Fibroblast of the aortic adventitia (primary cell): ENCODE measurements around the gene SEC22C. TPM values are rescaled to one million over a fixed set of nuclear protein-coding genes. Genes with fewer than 3 reads are reported as not detected.
"Not testable (repeated sequence)": the region's sequence is repeated elsewhere in the genome, so short reads cannot be mapped to it uniquely, and the experiment has no call there.

Experiments used
- DNase-seq: peaks from one replicate; pipeline ENCODE4 v3.0.0-alpha.2; 2010; ENCODE audit warnings: low read depth
- H3K4me3 ChIP-seq: 2 replicates; pipeline ENCODE4 v1.5.1; 2011; ENCODE audit warnings: low read depth, mild to moderate bottlenecking, control low read depth, low read length, moderate library complexity
- total RNA-seq: library from RNA; depleted of rRNA; stranded (reverse); fragments of >200 nt; gene quantifications from 2 replicates; pipeline ENCODE4 v1.2.3, GENCODE V29; 2012; ENCODE audit warnings: low replicate concordance
- TF ChIP-seq, protein P1 (sequence below): IDR thresholded peaks from 2 replicates; pipeline ENCODE4 v1.5.1; 2011; ENCODE audit warnings: mild to moderate bottlenecking, low read length, control low read depth, inconsistent platforms; ENCODE audit not compliant: insufficient read depth

The SEC22C gene
- total RNA-seq, 1 donor: 71.9 TPM

DNA sequence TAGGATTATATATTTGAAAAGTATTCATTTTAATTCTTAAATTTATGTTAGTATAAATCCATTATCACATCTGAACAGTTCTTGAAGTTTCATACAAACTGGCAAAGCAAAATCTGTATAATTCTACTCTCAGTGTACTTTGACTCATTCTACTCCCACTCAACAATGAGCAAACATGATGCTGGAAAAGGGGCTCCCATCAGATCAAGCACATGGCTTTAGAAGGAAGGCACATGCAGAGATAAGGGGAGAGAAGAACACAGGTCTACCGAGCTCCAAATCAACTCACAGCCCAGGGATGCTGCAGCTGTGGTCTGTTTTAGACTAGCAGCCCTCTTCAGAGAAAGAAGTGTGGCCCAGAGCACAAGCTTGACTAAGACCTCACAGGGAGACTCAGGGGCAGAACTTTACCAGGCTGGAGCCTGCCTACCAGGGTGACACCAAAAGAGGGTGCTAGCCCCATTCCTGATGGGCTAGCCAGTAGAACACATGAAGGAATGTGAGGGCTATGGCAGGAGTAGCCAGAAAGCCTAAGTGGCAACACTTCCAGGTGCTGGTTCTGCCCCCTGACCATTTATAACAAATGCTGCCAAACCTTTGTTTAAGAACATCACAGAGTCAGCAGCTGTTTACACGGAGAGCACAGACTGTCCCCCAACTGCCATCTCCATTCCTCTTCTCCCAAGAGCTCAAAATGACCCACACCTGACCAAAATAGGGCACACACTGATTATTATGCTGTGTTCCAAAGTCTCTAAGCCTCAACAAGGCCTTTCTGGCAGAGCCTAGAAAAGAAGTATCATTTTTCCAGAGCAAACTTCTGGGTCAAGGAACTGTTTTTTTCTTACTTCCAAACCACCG lies 19.5 kb downstream of the SEC22C start:
- no peak overlapping the region for H3K4me3 ChIP-seq
- no peak for DNase-seq
- TF ChIP-seq, protein P1, sequence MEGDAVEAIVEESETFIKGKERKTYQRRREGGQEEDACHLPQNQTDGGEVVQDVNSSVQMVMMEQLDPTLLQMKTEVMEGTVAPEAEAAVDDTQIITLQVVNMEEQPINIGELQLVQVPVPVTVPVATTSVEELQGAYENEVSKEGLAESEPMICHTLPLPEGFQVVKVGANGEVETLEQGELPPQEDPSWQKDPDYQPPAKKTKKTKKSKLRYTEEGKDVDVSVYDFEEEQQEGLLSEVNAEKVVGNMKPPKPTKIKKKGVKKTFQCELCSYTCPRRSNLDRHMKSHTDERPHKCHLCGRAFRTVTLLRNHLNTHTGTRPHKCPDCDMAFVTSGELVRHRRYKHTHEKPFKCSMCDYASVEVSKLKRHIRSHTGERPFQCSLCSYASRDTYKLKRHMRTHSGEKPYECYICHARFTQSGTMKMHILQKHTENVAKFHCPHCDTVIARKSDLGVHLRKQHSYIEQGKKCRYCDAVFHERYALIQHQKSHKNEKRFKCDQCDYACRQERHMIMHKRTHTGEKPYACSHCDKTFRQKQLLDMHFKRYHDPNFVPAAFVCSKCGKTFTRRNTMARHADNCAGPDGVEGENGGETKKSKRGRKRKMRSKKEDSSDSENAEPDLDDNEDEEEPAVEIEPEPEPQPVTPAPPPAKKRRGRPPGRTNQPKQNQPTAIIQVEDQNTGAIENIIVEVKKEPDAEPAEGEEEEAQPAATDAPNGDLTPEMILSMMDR: no peak

DNA sequence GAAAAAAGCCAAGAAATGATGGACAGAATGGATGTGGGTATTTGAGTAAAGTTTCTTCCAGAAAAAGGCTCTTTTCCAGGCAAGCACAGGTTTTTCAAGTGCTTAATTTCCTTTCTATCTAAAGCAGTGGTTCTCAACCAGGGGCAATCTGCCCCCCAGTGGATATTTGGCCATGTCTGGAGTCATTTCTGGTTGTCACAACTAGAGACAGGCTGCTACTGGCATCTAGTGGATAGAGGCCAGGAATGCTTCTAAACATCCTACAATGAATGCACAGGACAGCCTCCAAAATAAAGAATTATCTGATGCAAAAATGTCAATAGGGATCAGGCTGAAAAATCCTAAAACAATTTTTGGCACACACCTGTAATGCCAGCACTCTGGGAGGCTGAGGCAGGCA lies 23.9 kb downstream of the SEC22C start:
- DNase-seq: no peak
- TF ChIP-seq, protein P1: no peak
- H3K4me3 ChIP-seq: no peak overlapping the region

DNA sequence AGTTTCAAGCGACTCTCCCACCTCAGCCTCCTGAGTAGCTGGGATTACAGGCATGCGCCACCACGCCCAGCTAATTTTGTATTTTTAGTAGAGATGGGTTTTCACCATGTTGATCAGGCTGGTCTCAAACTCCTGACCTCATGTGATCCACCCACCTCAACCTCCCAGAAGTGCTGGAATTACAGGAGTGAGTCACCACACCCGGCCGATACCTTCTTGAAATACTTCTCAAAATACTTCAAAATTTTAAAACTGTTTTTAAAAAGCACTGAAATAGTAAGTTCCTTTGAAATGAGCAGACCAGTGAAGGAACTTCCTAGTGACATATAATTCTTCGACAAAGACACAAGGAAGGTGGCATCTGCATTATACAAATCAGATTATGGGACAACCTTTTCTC lies 24.9 kb downstream of the SEC22C start:
- H3K4me3 ChIP-seq, DNase-seq: not testable (repeated sequence)

DNA sequence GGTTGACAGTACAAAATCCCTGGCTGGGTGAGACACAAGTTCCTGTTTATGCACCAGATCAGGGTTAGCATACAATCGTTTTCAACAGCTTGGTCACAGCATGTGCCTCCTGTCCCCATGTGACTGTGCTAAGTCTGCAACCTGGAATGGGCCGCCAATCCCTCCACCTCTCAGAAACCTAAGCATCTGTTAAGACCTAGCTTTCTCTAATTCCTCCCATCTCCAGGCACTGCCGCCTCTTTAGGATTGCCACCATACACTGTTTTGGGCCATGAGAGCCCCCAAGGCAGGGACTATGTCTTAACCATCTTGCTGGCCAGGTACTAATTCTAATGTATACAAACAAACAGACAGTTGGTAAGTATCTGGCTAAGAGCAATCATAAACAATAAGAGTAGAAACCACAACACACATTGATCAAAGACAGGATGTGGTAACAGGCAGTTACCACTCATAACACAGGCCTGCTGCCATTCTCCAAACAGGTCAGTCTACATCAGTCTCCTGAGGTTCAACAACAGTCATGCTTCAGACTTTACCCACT lies 25.6 kb downstream of the SEC22C start:
- no peak overlapping the region for H3K4me3 ChIP-seq
- DNase-seq: no peak
- TF ChIP-seq, protein P1: no peak

GRCh38 chr3:42552830-42553229 lies 28.9 kb downstream of the SEC22C start:
- H3K4me3 ChIP-seq: no peak overlapping the region
- DNase-seq: no peak
- TF ChIP-seq, protein P1: no peak

DNA sequence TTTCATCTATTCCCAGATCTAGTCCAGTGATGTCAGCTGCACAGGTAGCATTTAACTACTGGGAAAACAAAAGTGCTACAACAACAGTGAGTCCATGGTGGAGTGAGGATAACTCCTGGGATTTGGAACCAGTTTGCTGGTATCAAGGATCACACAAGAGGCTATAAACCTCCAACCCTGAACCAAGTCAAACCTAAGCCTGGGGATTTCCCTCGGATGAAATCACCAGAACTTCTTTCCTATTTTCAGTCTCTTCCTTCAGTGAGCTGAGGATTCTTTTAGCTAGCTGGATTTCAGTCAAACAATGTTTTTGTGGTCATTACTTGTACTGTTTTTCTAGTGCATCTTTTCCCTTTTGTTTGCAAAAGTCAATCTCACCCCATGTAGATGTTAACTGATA lies 31.5 kb downstream of the SEC22C start:
- H3K4me3 ChIP-seq: no peak overlapping the region
- TF ChIP-seq, protein P1: no peak
- DNase-seq: no peak

DNA sequence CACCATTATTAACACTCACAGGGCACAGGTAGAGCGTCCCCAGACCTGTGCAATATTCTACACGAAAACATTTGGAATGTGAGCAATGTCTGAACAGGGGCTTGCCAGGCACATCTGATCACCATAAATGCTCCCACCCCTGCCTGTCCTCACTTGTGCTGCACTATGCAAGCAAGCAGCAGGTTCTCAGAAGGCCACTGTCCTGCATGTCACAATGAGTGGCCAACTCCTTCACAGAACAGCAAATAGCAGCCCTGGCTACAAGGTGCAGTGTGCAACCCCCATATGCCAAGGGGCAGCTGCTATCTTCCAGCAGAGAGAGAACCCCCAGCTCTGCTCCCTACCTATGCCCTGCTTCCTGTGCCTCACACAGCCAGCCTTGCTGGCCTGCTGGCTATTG lies 32.6 kb downstream of the SEC22C start:
- no peak for DNase-seq
- no peak overlapping the region for H3K4me3 ChIP-seq
- TF ChIP-seq, protein P1: no peak
